B cell (primary cell): Measurements from ENCODE around the gene ALG1. TPM values are rescaled to one million over a fixed set of nuclear protein-coding genes. Genes with fewer than 3 reads are reported as not detected.

ENCODE experiments used
- ATAC-seq: fragments of 200-7000 bp; cut with Tn5 transposase; one replicate; pipeline ENCODE4 v1.10.0; 2021; ENCODE audit warnings: low read depth, mild to moderate bottlenecking, moderate number of reproducible peaks, moderate library complexity
- CTCF ChIA-PET: fragments of 350-600 bp; sonication (Branson Sonifier 250); formaldehyde crosslinking; loops from one replicate; lab custom pipeline; 2021; ENCODE audit warnings: antibody characterized with exemption, inconsistent platforms; lab: Charles Lee
- POLR2A ChIA-PET: fragments of 350-600 bp; sonication (Branson Sonifier 250); formaldehyde crosslinking; loops from one replicate; lab custom pipeline; 2021; ENCODE audit warnings: antibody characterized with exemption; lab: Charles Lee
- DNase-seq: peaks from one replicate; pipeline ENCODE4 v3.0.0; 2013
- H2AFZ ChIP-seq: 2 replicates; pipeline ENCODE4 v1.6.1; 2012; ENCODE audit warnings: mild to moderate bottlenecking, low read depth, low read length; ENCODE audit not compliant: insufficient read depth, poor library complexity, severe bottlenecking
- H3K27ac ChIP-seq, 2 donors: 1 replicate in 1 of 2; 2 replicates in 1 of 2; pipeline ENCODE4 v1.5.1; 2012 to 2013; ENCODE audit warnings: low read length in 2 of 2, mild to moderate bottlenecking in 2 of 2, moderate library complexity in 1 of 2
- H3K27me3 ChIP-seq, 4 experiments: fragments of 200-600 bp in 1 of 4; sonication (generic) in 1 of 4; replicated peaks in 1 of 4; 1 replicate in 2 of 4; 2 replicates in 2 of 4; pipeline versions ENCODE4 v1.6.1 to v1.7.0; 2013 to 2016; ENCODE audit warnings: low read length in 3 of 4, mild to moderate bottlenecking in 2 of 4, mixed read lengths in 1 of 4, moderate library complexity in 1 of 4; ENCODE audit not compliant: insufficient read depth in 4 of 4, control insufficient read depth in 3 of 4; ENCODE audit errors: control extremely low read depth in 1 of 4
- H3K36me3 ChIP-seq, 2 experiments: replicated peaks in 1 of 2; 1 replicate in 1 of 2; 2 replicates in 1 of 2; pipeline versions ENCODE4 v1.6.1 to v1.7.1; 2013; ENCODE audit warnings: low read length in 1 of 2; ENCODE audit not compliant: insufficient read depth in 2 of 2, control insufficient read depth in 1 of 2; ENCODE audit errors: control extremely low read depth in 1 of 2, extremely low read depth in 1 of 2
- H3K4me1 ChIP-seq, 2 donors: fragments of 200-600 bp in 1 of 2; sonication (generic) in 1 of 2; 1 replicate in 1 of 2; 2 replicates in 1 of 2; pipeline versions ENCODE4 v1.5.1 to v1.6.1; 2013 to 2017; ENCODE audit warnings: low read length in 2 of 2; ENCODE audit not compliant: control insufficient read depth in 2 of 2, insufficient read depth in 2 of 2
- H3K4me2 ChIP-seq: replicated peaks from 2 replicates; pipeline ENCODE3; 2012; ENCODE audit warnings: mild to moderate bottlenecking, low read depth, low read length; ENCODE audit not compliant: poor library complexity, severe bottlenecking
- H3K4me3 ChIP-seq, 5 experiments: fragments of 200-600 bp in 1 of 5; sonication (generic) in 1 of 5; 1 replicate in 3 of 5; 2 replicates in 2 of 5; pipeline versions ENCODE4 v1.5.1 to v1.7.0; 2011 to 2016; ENCODE audit warnings: low read length in 4 of 5, mild to moderate bottlenecking in 4 of 5, low read depth in 2 of 5, control low read depth in 1 of 5, moderate library complexity in 1 of 5; ENCODE audit not compliant: insufficient read depth in 1 of 5; ENCODE audit errors: control extremely low read depth in 1 of 5, extremely low read depth in 1 of 5
- H3K79me2 ChIP-seq: fragments of 200-600 bp; sonication (generic); one replicate; pipeline ENCODE4 v1.6.0; 2016; ENCODE audit warnings: low read length; ENCODE audit not compliant: control insufficient read depth, insufficient read depth
- H3K9ac ChIP-seq: fragments of 200-600 bp; sonication (generic); 2 replicates; pipeline ENCODE4 v1.6.1; 2017; ENCODE audit warnings: mild to moderate bottlenecking, low read length, moderate library complexity
- H3K9me3 ChIP-seq, 3 donors: one replicate each; pipeline versions ENCODE4 v1.6.1 to v1.7.1; 2013; ENCODE audit warnings: low read length in 2 of 3; ENCODE audit not compliant: control insufficient read depth in 2 of 3, insufficient read depth in 1 of 3; ENCODE audit errors: control extremely low read depth in 1 of 3
- H4K20me1 ChIP-seq: 2 replicates; pipeline ENCODE4 v1.6.0; 2012; ENCODE audit warnings: mild to moderate bottlenecking, low read length; ENCODE audit not compliant: insufficient read depth, control insufficient read depth, poor library complexity, severe bottlenecking
- H3K27ac Mint-ChIP-seq: one replicate; pipeline ENCODE4 v1.8.0; 2021; ENCODE audit warnings: mixed read lengths
- H3K27me3 Mint-ChIP-seq: one replicate; pipeline ENCODE4 v1.8.0; 2021; ENCODE audit warnings: mixed read lengths
- H3K4me1 Mint-ChIP-seq: one replicate; pipeline ENCODE4 v1.8.0; 2021; ENCODE audit warnings: mixed read lengths
- H3K4me3 Mint-ChIP-seq: one replicate; pipeline ENCODE4 v1.8.0; 2021; ENCODE audit warnings: mixed read lengths
- H3K9me3 Mint-ChIP-seq: one replicate; pipeline ENCODE4 v1.8.0; 2022; ENCODE audit warnings: mixed read lengths; ENCODE audit not compliant: insufficient read depth
- CTCF ChIP-seq: fragments of 200-600 bp; IDR thresholded peaks from one replicate; pipeline ENCODE4 v1.8.0; 2022; ENCODE audit warnings: antibody characterized with exemption, mild to moderate bottlenecking
- EZH2 ChIP-seq: IDR thresholded peaks from 2 replicates; pipeline ENCODE4 v1.6.1; 2012; ENCODE audit warnings: borderline replicate concordance, low read depth, mild to moderate bottlenecking, moderate library complexity, low read length; ENCODE audit not compliant: insufficient read depth, poor library complexity, severe bottlenecking
- WGBS: methylation state at CpG from one replicate; pipeline ENCODE4 v1.1.5; 2013; ENCODE audit warnings: missing lambda C conversion rate; ENCODE audit not compliant: insufficient coverage; 5-methylcytosine and 5-hydroxymethylcytosine counted together
- intact Hi-C: fragments of 100-400 bp; cut with micrococcal nuclease; formaldehyde crosslinking; loops from one replicate; pipeline ENCODE4 v1.10.0; 2022
- polyA plus RNA-seq: library from polyadenylated mRNA; depleted of rRNA; stranded (reverse); fragments of >200 nt; gene quantifications from 2 replicates; pipeline ENCODE4 v1.2.3, GENCODE V29; 2012
- total RNA-seq, 2 donors: library from RNA; stranded (reverse); fragments of 120-200 nt in 1 of 2; gene quantifications; 1 replicate in 1 of 2; 2 replicates in 1 of 2; pipeline versions ENCODE4 v1.2.3 to v1.2.4, GENCODE V29; 2013 to 2022

Gene ALG1
- total and polyA plus RNA-seq, 2 donors (not counting 1 experiment from before 2014, with no cell fraction given) = 12.2 to 24.2 TPM

- H3K4me1 ChIP-seq = peaks cover 14 to 18% of the 10 kb centered on the region in 2 donors
- TF ChIP-seq EZH2 (no peak), CTCF (no peak)
- Mint-ChIP-seq H3K9me3 (no peaks in the 10 kb centered on the region), H3K27me3 (no peaks in the 10 kb centered on the region), H3K4me3 (peak overlapping the region; percentile 98), H3K4me1 (peaks cover 27% of the 10 kb centered on the region), H3K27ac (peak overlapping the region; percentile 99)
- peak overlapping the region; percentile 50 to 87 (median 74) for H3K4me3 ChIP-seq
- H2AFZ ChIP-seq = peak overlapping the region; percentile 97
- H3K9me3 ChIP-seq = no peaks in the 10 kb centered on the region
- peaks cover 15% of the 10 kb centered on the region for H3K79me2 ChIP-seq
- peaks cover 5% of the 10 kb centered on the region for H4K20me1 ChIP-seq
- 73% methylated on average over 9 of the region's 12 CpGs for WGBS
- no peaks in the 10 kb centered on the region for H3K27me3 ChIP-seq
- no peak for DNase-seq
- H3K4me2 ChIP-seq = peak overlapping the region; percentile 73
- peak overlapping the region; percentile 84 for H3K9ac ChIP-seq
- peak overlapping the region; percentile 81 to 90 for H3K27ac ChIP-seq
- H3K36me3 ChIP-seq = peaks cover 0 to 26% of the 10 kb centered on the region in 2 experiments
- ChIA-PET POLR2A (interaction anchor here (0.7 to 1.4 kb wide), 2 partner anchors 25 to 39 kb away, joined by 3 to 6 read pairs; partner anchors contain the start of genes EEF2KMT and NAGPA), CTCF (interaction anchor here (0.6 to 1.4 kb wide), 7 partner anchors 12 to 26 kb away, joined by 3 to 6 read pairs (median 3); no protein-coding TSS in a partner anchor)
- no peak for ATAC-seq
- intact Hi-C loops = loop anchor here (5.0 kb wide), 1 partner anchor 270 kb away; the partner anchor contains the start of gene ROGDI
Measured at GRCh38 chr16:5072334-5073278, 963 bp downstream of the ALG1 start.
